SH-SY5Y (cell line): ENCODE measurements around the gene DERL2.

Source experiments
- GATA2 ChIP-seq: IDR thresholded peaks from 2 replicates; pipeline ENCODE4 v1.6.1; 2011; ENCODE audit warnings: mild to moderate bottlenecking, low read depth, low read length
- GATA3 ChIP-seq: IDR thresholded peaks from 2 replicates; pipeline ENCODE4 v1.6.1; 2011; ENCODE audit warnings: low read depth, mild to moderate bottlenecking, low read length, moderate library complexity

DNA sequence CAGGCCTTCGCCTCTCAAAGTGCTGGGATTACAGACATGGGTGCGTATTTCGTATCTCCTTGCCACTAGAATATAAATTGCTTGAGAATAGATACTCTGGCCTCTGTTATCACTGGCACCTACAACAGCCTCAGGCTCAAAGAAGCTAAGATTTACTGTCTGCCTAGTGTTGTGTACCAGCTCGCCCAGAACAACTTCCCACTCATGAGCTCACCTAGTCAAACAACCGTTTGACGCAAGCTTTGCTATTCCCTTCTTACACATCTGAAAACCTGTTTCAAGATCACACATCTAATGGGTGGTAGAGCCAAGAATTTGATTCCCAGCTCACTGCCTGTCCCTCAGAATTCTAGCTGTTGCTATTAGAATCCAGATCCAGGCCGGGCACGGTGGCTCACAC, 24.8 kb upstream of the DERL2 start:
- TF ChIP-seq GATA2 (no peak), GATA3 (no peak)
